Activated CD4-positive, alpha-beta memory T cell treated with anti-CD3 and anti-CD28 coated beads, Interleukin-2, amount 10 ng/mL, durations not matched to agents 7 days and 5 days (primary cell): ENCODE measurements around the gene TNFAIP3. TPM values are rescaled to one million over a fixed set of nuclear protein-coding genes. Genes with fewer than 3 reads are reported as not detected.

Experiments used
- CTCF ChIA-PET: fragments of 350-600 bp; sonication (Branson Sonifier 250); formaldehyde crosslinking; loops from one replicate; lab custom pipeline; 2021; ENCODE audit warnings: antibody characterized with exemption, inconsistent platforms; lab: Charles Lee
- POLR2A ChIA-PET: fragments of 350-600 bp; sonication (Branson Sonifier 250); formaldehyde crosslinking; loops from one replicate; lab custom pipeline; 2021; ENCODE audit warnings: antibody characterized with exemption; lab: Charles Lee
- DNase-seq: peaks from one replicate; pipeline ENCODE4 v3.0.0-alpha.2; 2020
- H3K27ac Mint-ChIP-seq: one replicate; pipeline ENCODE4 v1.8.0; 2021; ENCODE audit warnings: mild to moderate bottlenecking, mixed read lengths
- H3K27me3 Mint-ChIP-seq: one replicate; pipeline ENCODE4 v1.8.0; 2021; ENCODE audit warnings: mixed read lengths
- H3K36me3 Mint-ChIP-seq: one replicate; pipeline ENCODE4 v1.8.0; 2021; ENCODE audit warnings: low read depth, mixed read lengths
- H3K4me1 Mint-ChIP-seq: one replicate; pipeline ENCODE4 v1.8.0; 2021; ENCODE audit warnings: mixed read lengths
- H3K4me3 Mint-ChIP-seq: one replicate; pipeline ENCODE4 v1.8.0; 2021; ENCODE audit warnings: mild to moderate bottlenecking, mixed read lengths
- H3K9me3 Mint-ChIP-seq: one replicate; pipeline ENCODE4 v1.8.0; 2021; ENCODE audit warnings: mixed read lengths
- total RNA-seq, 2 experiments: library from RNA; stranded (reverse); gene quantifications; one replicate each; pipeline ENCODE4 v1.2.3, GENCODE V29; 2021

The TNFAIP3 gene
- total RNA-seq, 2 experiments from 2014 or later = 143 to 144 TPM

DNA sequence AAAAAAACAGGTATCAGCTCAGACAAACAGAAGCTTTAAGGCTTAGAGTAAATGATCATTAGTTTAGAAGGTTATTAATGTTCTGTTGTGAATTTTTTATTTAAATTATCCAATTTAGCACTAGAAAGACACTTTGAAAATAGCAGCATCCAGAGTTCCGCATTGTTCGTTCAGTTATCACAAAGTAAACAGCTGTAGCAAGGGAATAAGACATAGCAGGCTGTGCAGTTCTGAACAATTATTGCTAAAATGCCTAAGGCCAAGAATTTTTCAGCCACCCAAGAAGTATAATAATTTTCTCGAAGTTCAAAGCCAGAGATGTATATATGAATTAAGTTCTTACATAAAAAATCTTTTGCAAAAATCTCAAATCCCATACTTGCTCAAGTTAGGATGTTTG, 8.0 kb upstream of the TNFAIP3 start:
- Mint-ChIP-seq H3K27me3 (no peaks in the 10 kb centered on the region), H3K27ac (no peak overlapping the region), H3K4me1 (peaks cover 8% of the 10 kb centered on the region), H3K36me3 (peaks cover 11% of the 10 kb centered on the region), H3K4me3 (no peak overlapping the region), H3K9me3 (peaks cover 3% of the 10 kb centered on the region)
- POLR2A ChIA-PET = no interaction called here
- CTCF ChIA-PET = interaction anchor here (1.0 to 1.1 kb wide), 2 partner anchors 117 to 150 kb away, joined by 3 read pairs; no protein-coding TSS in a partner anchor
- DNase-seq = no peak

DNA sequence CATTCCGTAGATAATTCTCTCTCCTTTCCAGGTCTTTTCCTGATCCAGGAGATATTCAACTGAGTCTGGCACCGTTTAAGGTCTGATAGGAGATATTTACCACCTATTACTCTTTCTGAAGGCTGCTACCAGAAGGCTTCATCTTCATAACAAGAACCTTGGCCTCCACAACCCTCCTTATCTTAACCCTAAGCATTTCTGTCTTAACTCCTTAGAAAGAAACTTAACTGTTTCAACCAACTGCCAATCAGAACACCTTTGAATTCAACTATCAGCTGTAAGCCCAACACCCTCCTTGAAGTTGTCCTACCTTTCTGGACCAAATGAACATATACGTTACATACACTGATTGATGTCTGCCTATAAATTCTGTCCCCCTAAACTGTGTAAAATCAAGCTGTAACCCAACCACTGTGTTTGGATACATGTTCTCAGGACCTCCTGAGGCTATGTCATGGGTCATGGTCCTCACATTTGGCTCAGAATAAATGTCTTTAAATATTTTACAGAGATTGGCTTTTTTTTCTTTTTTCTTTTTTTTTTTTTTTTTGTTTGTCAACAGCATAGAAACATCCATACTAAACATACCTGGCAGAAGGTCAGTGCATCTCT, 6.6 kb upstream of the TNFAIP3 start:
- Mint-ChIP-seq H3K27ac (no peak overlapping the region), H3K4me3 (no peak overlapping the region), H3K4me1 (peaks cover 8% of the 10 kb centered on the region), H3K27me3 (no peaks in the 10 kb centered on the region), H3K36me3 (peaks cover 13% of the 10 kb centered on the region), H3K9me3 (peaks cover 3% of the 10 kb centered on the region)
- DNase-seq = no peak
- POLR2A ChIA-PET = interaction anchor here (0.6 kb wide), 1 partner anchor 131 kb away, joined by 3 read pairs; no protein-coding TSS in a partner anchor
- CTCF ChIA-PET = interaction anchor here (1.0 to 1.4 kb wide), 3 partner anchors 12 to 61 kb away, joined by 3 to 4 read pairs (median 3); no protein-coding TSS in a partner anchor

DNA sequence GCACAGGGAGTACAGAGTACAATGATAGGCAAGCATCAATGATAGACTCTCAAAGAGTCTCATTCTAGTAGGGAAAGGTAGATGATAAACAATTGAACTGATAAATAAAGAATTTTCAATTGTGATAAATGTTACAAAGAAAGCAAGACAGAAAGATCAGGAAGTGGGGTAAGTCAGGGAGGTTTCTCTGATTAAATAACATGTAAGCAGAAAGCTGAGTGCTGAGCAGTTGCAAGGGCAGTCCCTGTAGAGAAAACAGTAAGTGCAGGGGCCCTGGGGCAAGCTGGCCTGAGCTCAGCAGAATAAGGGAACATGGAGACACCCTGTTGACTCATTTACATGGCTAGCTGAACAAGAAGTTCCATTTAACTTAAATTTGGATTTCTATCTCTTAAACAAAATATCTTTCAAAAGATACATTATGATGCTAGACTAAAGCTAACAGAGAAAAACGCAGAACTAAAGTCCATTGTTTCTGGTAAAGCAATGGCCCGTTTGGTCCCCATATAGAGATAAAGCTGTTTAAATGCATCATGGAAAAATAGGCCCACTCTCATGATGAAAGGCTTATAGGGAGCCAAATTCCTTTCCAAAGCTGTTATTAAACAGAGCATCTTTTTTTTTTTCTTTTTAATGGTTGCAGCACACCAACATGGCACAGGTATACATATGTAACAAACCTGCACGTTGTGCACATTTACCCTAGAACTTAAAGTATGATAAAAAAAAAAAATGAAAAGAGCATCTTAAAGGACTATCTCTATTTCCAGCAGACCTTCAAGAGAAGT, 5.3 kb upstream of the TNFAIP3 start:
- Mint-ChIP-seq H3K36me3 (peaks cover 10% of the 10 kb centered on the region), H3K4me1 (peaks cover 20% of the 10 kb centered on the region), H3K27me3 (no peaks in the 10 kb centered on the region), H3K27ac (no peak overlapping the region), H3K4me3 (no peak overlapping the region), H3K9me3 (no peaks in the 10 kb centered on the region)
- ChIA-PET POLR2A (interaction anchor here (0.6 to 1.2 kb wide), 3 partner anchors 33 to 165 kb away, joined by 3 read pairs; no protein-coding TSS in a partner anchor), CTCF (interaction anchor here (1.1 to 1.4 kb wide), 5 partner anchors 10 to 154 kb away, joined by 3 to 4 read pairs (median 3); no protein-coding TSS in a partner anchor)
- no peak for DNase-seq

DNA sequence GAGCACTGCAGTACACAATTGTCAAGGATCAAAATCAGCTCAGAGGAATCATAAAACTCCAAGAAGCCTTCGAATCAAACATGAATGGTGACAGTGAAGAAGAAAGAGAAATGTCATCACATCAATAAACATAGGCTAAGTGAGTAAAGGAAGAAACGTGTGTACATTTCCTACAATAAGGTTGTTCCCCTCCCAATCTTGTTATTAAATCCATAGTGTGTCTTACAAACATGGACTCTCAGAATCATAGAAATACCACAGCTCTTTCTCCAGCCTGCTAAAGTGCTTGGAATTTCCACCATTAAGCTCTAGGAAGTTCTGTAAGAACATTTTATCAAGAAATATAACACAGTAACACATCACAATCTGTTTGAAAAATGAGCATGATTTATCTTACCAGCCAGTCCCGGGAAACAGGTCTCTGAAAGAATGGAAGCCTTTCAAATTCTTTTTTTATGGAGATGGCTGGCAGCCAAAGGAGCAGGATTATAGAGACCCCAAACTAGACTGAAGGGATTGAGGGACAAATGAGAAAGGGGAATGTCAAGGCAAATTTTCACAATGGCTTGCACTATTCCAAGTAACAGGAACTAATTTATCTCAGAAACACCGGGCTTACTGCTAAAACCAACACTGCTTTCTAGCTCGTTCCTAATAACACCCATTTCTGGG, 4.5 kb upstream of the TNFAIP3 start:
- Mint-ChIP-seq H3K4me1 (peaks cover 20% of the 10 kb centered on the region), H3K9me3 (no peaks in the 10 kb centered on the region), H3K36me3 (peaks cover 8% of the 10 kb centered on the region), H3K4me3 (no peak overlapping the region), H3K27ac (no peak overlapping the region), H3K27me3 (no peaks in the 10 kb centered on the region)
- ChIA-PET POLR2A (interaction anchor here (1.2 kb wide), 2 partner anchors 34 to 166 kb away, joined by 3 read pairs; no protein-coding TSS in a partner anchor), CTCF (interaction anchor here (1.3 to 1.4 kb wide), 3 partner anchors 39 to 155 kb away, joined by 3 to 4 read pairs (median 3); no protein-coding TSS in a partner anchor)
- DNase-seq = no peak

DNA sequence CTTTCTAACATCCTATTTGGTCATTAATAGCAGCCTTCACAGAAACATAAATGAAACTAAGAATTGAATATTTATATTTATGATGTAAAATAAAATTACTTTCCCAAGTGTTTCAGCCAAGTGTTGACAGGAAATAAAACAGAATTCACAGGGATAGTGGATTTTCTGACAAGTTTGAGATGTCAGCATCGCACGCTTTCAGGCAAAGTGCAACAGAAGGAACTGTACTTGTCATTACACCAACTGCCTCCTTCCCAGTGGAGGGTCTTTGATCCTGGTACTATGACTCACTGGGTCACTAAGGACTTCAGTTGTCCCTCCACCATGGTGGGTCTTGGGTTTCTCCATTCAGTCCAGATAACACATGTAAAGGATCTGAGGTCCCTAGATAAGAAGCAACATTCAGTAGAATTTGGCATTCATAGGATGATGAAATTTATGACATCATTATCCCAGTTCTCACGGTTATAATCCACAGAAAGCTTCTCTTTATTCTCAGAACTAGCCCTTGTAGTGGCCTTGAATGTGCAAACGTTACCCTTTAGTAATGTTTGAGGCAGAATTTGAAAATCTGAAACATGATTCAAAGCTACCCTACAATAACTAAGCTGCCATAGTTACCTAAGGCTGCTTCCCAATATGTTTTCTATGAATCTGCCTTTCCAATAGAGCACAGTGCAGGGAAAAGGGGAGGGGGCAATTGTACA, 3.8 kb upstream of the TNFAIP3 start:
- Mint-ChIP-seq H3K36me3 (peaks cover 8% of the 10 kb centered on the region), H3K27me3 (no peaks in the 10 kb centered on the region), H3K4me3 (no peak overlapping the region), H3K4me1 (peaks cover 22% of the 10 kb centered on the region), H3K27ac (no peak overlapping the region), H3K9me3 (no peaks in the 10 kb centered on the region)
- ChIA-PET POLR2A (no interaction called here), CTCF (interaction anchor here (1.3 to 1.4 kb wide), 2 partner anchors 40 to 155 kb away, joined by 3 to 4 read pairs; no protein-coding TSS in a partner anchor)
- no peak for DNase-seq

DNA sequence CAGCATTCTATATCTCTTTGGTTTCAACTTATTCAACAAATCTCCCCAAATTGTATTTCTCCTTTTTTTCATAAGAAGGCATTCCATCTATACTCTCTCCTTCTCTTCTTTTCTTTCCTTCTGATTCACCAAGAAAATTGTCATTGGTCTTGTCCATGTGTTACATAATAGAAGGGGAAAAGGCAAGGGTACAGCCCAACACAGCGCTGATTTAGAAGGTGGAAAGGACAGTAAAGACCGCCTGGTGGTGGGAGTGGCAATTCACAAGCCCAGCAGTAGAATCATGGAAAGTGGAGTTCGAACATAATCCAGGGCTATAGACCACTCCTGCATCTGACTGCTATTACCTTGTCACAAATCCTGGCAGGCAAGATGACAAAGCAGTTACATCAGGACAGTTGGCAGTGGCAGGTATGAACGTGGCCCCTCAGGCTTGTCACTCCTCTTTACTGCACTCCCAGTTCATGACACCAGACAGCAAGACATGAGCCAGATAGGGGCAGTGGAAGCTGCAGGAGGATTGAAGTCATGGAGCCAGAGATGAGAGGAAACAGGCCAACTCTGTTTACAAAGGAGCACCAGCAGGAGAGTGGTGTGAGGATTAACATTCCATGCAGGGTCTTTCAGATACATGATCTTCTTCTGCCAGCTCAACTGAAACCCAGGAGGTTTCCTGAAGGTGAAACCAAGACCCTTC, 2.1 kb upstream of the TNFAIP3 start:
- POLR2A ChIA-PET = interaction anchor here (2.4 to 4.0 kb wide), 2 partner anchors 69 to 149 kb away, joined by 7 to 42 read pairs; no protein-coding TSS in a partner anchor
- peaks cover 37% of the 10 kb centered on the region for H3K4me1 Mint-ChIP-seq
- no peaks in the 10 kb centered on the region for H3K9me3 Mint-ChIP-seq
- no peaks in the 10 kb centered on the region for H3K27me3 Mint-ChIP-seq
- peaks cover 23% of the 10 kb centered on the region for H3K36me3 Mint-ChIP-seq
- CTCF ChIA-PET = interaction anchor here (0.8 to 9.7 kb wide), 3 partner anchors 80 to 160 kb away, joined by 3 to 182 read pairs (median 53); no protein-coding TSS in a partner anchor
- no peak for DNase-seq
- H3K4me3 Mint-ChIP-seq = no peak overlapping the region
- no peak overlapping the region for H3K27ac Mint-ChIP-seq

DNA sequence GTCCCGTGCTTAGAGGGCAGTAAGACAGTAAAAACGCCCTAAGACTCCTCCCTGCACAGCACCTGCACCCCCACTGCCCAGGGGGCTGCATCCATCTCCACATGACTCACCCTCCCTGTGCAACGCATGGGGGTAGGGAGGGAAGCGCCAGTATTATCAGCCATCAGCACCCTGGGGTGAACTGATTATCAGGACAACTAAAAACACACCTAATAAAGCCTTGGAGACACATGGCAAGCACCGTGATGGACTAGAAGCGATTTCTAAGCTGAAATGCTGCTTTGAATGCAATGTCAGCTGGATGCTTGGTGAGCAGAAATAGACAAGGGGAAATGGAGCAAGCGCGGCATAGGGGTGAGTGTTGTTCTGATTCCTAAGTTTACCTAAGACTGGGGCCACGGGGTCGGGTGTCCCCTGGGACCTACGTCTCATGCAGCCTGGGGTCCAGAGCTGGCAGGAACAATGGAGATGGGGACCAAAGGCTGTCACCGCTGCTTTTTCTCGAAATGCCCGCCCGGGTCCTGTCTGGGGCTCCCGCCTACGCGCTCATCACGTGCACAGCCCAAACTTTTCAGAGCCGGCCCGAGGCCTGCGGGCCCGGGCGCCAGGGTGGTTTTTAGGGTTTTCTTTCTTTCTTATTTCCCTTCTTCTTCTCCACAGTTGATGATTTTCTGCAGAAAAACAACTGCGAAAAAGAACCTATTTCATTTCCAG, 702 bp upstream of the TNFAIP3 start:
- Mint-ChIP-seq H3K4me1 (peaks cover 46% of the 10 kb centered on the region), H3K4me3 (peak overlapping the region; percentile 87), H3K27me3 (no peaks in the 10 kb centered on the region), H3K9me3 (no peaks in the 10 kb centered on the region), H3K27ac (peak overlapping the region; percentile 82), H3K36me3 (peaks cover 32% of the 10 kb centered on the region)
- POLR2A ChIA-PET = interaction anchor here (0.9 to 7.9 kb wide), 24 partner anchors 9 to 209 kb away, joined by 3 to 45 read pairs (median 10); no protein-coding TSS in a partner anchor
- no peak for DNase-seq
- CTCF ChIA-PET = interaction anchor here (0.5 to 9.7 kb wide), 20 partner anchors 8 to 1398 kb away, joined by 3 to 182 read pairs (median 9); no protein-coding TSS in a partner anchor

DNA sequence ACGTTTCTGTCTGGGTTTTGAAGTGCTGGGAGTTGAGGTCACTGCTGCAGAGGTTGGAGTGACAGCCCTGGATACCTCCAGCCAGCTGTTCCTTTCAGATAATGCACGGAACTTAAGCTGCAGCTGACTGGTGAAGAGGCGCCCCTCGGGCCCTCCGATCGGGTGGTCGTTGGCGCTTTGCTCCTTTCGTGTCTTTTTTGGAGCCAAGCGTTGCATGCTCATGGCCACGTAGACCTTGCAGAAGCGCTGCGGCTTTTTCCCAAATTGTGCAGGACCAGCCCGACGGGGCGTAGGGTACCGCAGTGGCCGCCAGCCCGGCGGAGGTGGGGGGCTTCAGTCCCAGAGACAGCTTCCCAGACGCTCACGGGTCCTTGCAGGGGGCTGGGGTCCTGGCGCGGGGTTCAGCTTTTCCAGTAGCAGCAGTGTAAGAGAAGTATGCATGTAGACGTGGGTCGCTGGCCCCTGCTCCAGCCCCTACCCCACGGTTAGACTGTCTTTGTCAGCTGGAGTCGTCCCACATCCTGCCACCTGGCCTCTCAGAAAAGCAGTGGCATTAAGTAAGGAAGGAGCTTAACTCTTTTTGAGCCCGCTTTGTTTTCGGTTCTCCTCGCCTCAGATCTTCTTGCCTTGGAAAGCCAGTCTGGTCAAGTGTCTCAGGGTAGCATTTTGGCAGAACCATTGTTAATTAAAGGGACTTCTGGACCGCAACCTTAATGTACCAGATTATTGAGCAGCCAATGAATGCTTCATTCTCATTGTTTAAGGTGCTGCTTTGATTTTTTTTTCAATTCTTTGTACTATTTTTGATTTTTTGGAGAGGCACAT, 838 bp downstream of the TNFAIP3 start:
- H3K9me3 Mint-ChIP-seq = no peaks in the 10 kb centered on the region
- peaks cover 54% of the 10 kb centered on the region for H3K4me1 Mint-ChIP-seq
- DNase-seq = peak; percentile 55
- H3K27ac Mint-ChIP-seq = peak overlapping the region; percentile 86
- H3K27me3 Mint-ChIP-seq = no peaks in the 10 kb centered on the region
- ChIA-PET POLR2A (interaction anchor here (0.6 to 7.9 kb wide), 29 partner anchors 8 to 239 kb away, joined by 3 to 45 read pairs (median 5); partner anchors contain the start of gene PERP), CTCF (interaction anchor here (0.8 to 9.7 kb wide), 25 partner anchors 9 to 206 kb away, joined by 3 to 182 read pairs (median 6); no protein-coding TSS in a partner anchor)
- peaks cover 47% of the 10 kb centered on the region for H3K36me3 Mint-ChIP-seq
- peak overlapping the region; percentile 87 for H3K4me3 Mint-ChIP-seq

DNA sequence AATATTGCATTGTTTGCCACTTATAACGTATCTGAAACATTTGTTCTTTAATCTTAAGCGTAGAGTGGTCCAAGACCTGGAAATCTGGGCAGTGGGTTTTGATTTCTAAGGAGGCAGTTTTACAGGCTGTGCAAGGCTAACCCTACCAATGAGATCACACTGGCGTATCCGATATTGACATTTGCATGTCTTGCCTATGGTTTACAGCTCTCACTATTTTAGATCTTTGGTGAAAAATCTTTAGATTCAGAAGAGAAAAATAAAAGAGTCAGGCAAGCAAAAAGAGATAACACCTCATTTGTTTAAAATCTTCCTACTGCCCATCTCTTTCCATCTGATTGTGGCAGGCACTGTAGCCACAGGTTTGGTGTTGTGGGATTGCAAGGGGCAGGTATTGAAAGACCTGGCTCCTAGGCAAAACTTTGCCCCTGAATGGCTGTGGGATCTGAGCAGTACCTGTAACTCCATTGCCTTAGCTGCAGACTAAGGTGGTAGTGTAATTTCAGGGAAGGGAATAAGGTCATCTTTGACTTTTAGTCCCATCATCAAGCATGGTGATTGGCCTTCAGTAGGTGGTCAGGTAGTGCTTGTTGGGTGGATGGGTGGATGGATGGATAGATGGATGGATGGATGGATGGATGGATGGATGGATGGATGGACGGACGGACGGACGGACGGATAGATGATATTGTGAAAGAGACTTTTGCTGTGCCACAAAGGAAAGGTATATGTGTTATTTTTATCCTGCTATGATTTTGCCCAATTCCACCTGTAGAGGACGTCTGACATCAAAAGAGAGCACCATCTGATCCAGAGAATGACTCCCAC, 1.9 kb downstream of the TNFAIP3 start:
- DNase-seq = no peak
- ChIA-PET POLR2A (interaction anchor here (0.7 to 7.9 kb wide), 20 partner anchors 8 to 164 kb away, joined by 3 to 45 read pairs (median 14); no protein-coding TSS in a partner anchor), CTCF (interaction anchor here (0.8 to 9.7 kb wide), 18 partner anchors 8 to 171 kb away, joined by 3 to 182 read pairs (median 23); no protein-coding TSS in a partner anchor)
- Mint-ChIP-seq H3K36me3 (peaks cover 57% of the 10 kb centered on the region), H3K4me1 (peaks cover 64% of the 10 kb centered on the region), H3K9me3 (no peaks in the 10 kb centered on the region), H3K27me3 (no peaks in the 10 kb centered on the region), H3K27ac (peak overlapping the region; percentile 86), H3K4me3 (peak overlapping the region; percentile 87)
